Upper lobe of right lung (tissue), 1 donor: ENCODE measurements around the gene NOVA2. TPM values are rescaled to one million over a fixed set of nuclear protein-coding genes. Genes with fewer than 3 reads are reported as not detected.

Experiments used
- ATAC-seq: fragments of 200-7000 bp; cut with Tn5 transposase; one replicate; pipeline ENCODE4 v1.9.1; 2020; ENCODE audit warnings: mild to moderate bottlenecking, moderate library complexity
- DNase-seq: peaks from one replicate; pipeline ENCODE4 v3.0.0-alpha.2; 2020
- H3K27ac ChIP-seq: fragments of 200-600 bp; one replicate; pipeline ENCODE4 v1.8.0; 2022
- H3K27me3 ChIP-seq: fragments of 200-600 bp; one replicate; pipeline ENCODE4 v1.8.0; 2022; ENCODE audit warnings: mild to moderate bottlenecking
- H3K36me3 ChIP-seq: fragments of 200-600 bp; one replicate; pipeline ENCODE4 v1.8.0; 2022
- H3K4me1 ChIP-seq: fragments of 200-600 bp; one replicate; pipeline ENCODE4 v1.8.0; 2022
- H3K4me3 ChIP-seq: fragments of 200-600 bp; one replicate; pipeline ENCODE4 v1.8.0; 2022; ENCODE audit warnings: mild to moderate bottlenecking
- H3K9me3 ChIP-seq: fragments of 200-600 bp; one replicate; pipeline ENCODE4 v1.8.0; 2022
- intact Hi-C: fragments of 100-400 bp; cut with DNase I; formaldehyde crosslinking; loops from one replicate; pipeline ENCODE4 v1.11.0; 2022
- total RNA-seq: library from RNA; stranded (reverse); fragmentation: NEBNext Ultra II Directional; extraction: Animal tissue kit (Norgen Biotek cat#: 25700); gene quantifications from one replicate; pipeline ENCODE4 v1.2.1, GENCODE V29; 2021
- TF ChIP-seq, protein P1 (sequence below): fragments of 200-600 bp; IDR thresholded peaks from one replicate; pipeline ENCODE4 v1.8.0; 2022; ENCODE audit warnings: antibody characterized with exemption
- donor health status: DM: no; HTN: yes; CAD: no; lungs with severe emphysema.

NOVA2 gene
- total RNA-seq, 1 donor from 2014 or later: 21.2 TPM

DNA sequence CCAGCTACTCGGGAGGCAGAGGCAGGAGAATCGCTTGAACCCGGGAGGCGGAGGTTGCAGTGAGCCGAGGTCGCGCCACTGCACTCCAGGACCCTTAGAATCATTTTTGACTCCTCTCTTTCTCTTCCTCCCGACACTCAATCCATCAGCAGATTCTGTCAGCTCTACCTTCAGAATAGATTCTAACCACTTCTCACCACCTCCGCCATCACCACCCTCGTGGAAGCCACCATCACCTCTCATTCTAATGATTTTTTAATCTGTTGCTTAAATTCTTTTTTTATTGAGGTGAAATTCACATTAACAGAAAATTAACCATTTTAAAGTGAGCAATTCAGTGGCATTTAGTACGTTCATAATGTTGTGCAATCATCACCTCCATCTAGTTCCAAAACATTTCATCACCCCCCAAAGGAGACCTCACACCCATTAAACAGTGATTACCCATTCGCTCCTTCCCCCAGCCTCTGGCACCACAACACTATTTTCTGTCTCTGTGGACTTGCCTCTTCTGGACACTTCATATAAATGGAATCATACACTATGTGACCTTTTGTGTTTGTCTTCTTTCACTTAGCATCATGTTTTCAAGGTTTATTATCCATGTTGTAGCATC lies 16.6 kb upstream of the NOVA2 start:
- Histone ChIP-seq H3K9me3 (no peaks in the 10 kb centered on the region), H3K36me3 (no peaks in the 10 kb centered on the region), H3K27me3 (no peaks in the 10 kb centered on the region), H3K4me3 (no peak overlapping the region), H3K27ac (no peak overlapping the region), H3K4me1 (peaks cover 5% of the 10 kb centered on the region)
- ATAC-seq: no peak
- TF ChIP-seq, protein P1, sequence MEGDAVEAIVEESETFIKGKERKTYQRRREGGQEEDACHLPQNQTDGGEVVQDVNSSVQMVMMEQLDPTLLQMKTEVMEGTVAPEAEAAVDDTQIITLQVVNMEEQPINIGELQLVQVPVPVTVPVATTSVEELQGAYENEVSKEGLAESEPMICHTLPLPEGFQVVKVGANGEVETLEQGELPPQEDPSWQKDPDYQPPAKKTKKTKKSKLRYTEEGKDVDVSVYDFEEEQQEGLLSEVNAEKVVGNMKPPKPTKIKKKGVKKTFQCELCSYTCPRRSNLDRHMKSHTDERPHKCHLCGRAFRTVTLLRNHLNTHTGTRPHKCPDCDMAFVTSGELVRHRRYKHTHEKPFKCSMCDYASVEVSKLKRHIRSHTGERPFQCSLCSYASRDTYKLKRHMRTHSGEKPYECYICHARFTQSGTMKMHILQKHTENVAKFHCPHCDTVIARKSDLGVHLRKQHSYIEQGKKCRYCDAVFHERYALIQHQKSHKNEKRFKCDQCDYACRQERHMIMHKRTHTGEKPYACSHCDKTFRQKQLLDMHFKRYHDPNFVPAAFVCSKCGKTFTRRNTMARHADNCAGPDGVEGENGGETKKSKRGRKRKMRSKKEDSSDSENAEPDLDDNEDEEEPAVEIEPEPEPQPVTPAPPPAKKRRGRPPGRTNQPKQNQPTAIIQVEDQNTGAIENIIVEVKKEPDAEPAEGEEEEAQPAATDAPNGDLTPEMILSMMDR: no peak
- intact Hi-C loops: no loop called here
- DNase-seq: no peak

DNA sequence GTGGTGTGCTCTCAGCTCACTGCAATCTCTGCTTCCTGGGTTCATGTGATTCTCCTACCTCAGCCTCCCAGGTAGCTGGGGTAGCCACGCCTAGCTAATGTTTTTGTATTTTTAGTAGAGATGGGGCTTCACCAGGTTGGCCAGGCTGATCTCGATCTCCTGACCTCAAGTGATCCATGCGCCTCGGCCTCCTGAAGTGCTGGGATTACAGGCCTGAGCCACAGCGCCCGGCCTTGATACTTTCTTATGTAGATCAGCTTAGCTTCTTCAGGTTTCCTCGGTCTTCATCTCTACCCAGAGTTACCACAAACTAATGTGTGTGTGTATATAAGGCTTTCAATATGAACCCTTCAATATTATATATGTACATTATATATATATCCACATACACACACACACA lies 11.7 kb upstream of the NOVA2 start:
- no peak for ATAC-seq
- TF ChIP-seq, protein P1: no peak
- H3K27ac ChIP-seq: no peak overlapping the region

GRCh38 chr19:45981350-45981749 lies 7.7 kb upstream of the NOVA2 start:
- DNase-seq (no peak), ATAC-seq (no peak)
- H3K4me1 ChIP-seq: no peaks in the 10 kb centered on the region
- H3K27me3 ChIP-seq: no peaks in the 10 kb centered on the region
- TF ChIP-seq, protein P1: no peak
- H3K9me3 ChIP-seq: no peaks in the 10 kb centered on the region
- no peak overlapping the region for H3K27ac ChIP-seq
- no peak overlapping the region for H3K4me3 ChIP-seq
- H3K36me3 ChIP-seq: no peaks in the 10 kb centered on the region
- intact Hi-C loops: no loop called here

More for the DNA sequence above, 11.7 kb upstream of the NOVA2 start:
- Histone ChIP-seq H3K27me3 (no peaks in the 10 kb centered on the region), H3K9me3 (no peaks in the 10 kb centered on the region), H3K4me3 (no peak overlapping the region), H3K36me3 (no peaks in the 10 kb centered on the region), H3K4me1 (no peaks in the 10 kb centered on the region)
- no peak for DNase-seq
- intact Hi-C loops: no loop called here

GRCh38 chr19:45978156-45978555 lies 4.5 kb upstream of the NOVA2 start:
- Histone ChIP-seq H3K36me3 (no peaks in the 10 kb centered on the region), H3K9me3 (no peaks in the 10 kb centered on the region), H3K4me1 (no peaks in the 10 kb centered on the region), H3K27ac (no peak overlapping the region), H3K27me3 (peaks cover 24% of the 10 kb centered on the region), H3K4me3 (no peak overlapping the region)
- TF ChIP-seq, protein P1: no peak
- ATAC-seq (no peak), DNase-seq (no peak)
- intact Hi-C loops: no loop called here

- intact Hi-C loops: no loop called here
- TF ChIP-seq, protein P1: no peak
- ATAC-seq (no peak), DNase-seq (no peak)
- Histone ChIP-seq H3K27me3 (peaks cover 43% of the 10 kb centered on the region), H3K36me3 (no peaks in the 10 kb centered on the region), H3K27ac (no peak overlapping the region), H3K4me3 (no peak overlapping the region), H3K4me1 (no peaks in the 10 kb centered on the region), H3K9me3 (no peaks in the 10 kb centered on the region)
Observed at GRCh38 chr19:45976178-45976577, 2.5 kb upstream of the NOVA2 start.
